Measurements from ENCODE around the gene TRIP6. TPM values are rescaled to one million over a fixed set of nuclear protein-coding genes. Genes with fewer than 3 reads are reported as not detected.
A peak's percentile ranks its signal among the peaks of the same experiment; 100 is the strongest.
"Not testable (repeated sequence)": the region's sequence is repeated elsewhere in the genome, so short reads cannot be mapped to it uniquely, and the experiment has no call there.

The TRIP6 gene
- total RNA-seq, 1 donor from 2014 or later = 109 TPM

DNA sequence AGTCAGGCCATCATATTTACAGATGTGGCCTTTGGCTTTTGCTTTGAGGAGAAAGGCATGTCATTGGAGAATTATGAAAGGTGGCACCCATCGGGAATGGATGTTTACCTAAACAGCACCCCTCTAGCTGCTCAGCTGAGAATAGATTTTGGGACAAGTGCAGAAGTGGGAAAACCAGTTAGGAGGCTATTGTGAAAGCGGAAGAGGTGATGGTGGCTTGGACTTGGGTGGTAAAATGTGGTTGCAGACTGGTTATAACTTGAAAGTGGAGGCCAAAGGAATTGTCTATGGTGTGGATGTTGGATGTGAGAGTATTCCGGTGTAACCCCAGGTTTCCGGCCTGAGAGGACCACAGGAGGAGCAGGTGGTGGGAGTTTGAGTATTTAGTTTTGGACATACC, 19.8 kb upstream of the TRIP6 start:
- H3K4me3 Mint-ChIP-seq = no peak overlapping the region
- no peak for DNase-seq (ENCODE audit: low spot score in 2 of 2, unreplicated experiment in 2 of 2)
- H3K27ac Mint-ChIP-seq = no peak overlapping the region
- peaks cover 5% of the 10 kb centered on the region for H3K4me1 Mint-ChIP-seq
- H3K36me3 Mint-ChIP-seq = no peaks in the 10 kb centered on the region
- TF ChIP-seq CTCF (IDR thresholded peaks at IDR 0.05; ENCODE audit: unreplicated experiment) = no peak
- no peaks in the 10 kb centered on the region for H3K9me3 Mint-ChIP-seq
- no peaks in the 10 kb centered on the region for H3K27me3 Mint-ChIP-seq (ENCODE audit: low read depth)

DNA sequence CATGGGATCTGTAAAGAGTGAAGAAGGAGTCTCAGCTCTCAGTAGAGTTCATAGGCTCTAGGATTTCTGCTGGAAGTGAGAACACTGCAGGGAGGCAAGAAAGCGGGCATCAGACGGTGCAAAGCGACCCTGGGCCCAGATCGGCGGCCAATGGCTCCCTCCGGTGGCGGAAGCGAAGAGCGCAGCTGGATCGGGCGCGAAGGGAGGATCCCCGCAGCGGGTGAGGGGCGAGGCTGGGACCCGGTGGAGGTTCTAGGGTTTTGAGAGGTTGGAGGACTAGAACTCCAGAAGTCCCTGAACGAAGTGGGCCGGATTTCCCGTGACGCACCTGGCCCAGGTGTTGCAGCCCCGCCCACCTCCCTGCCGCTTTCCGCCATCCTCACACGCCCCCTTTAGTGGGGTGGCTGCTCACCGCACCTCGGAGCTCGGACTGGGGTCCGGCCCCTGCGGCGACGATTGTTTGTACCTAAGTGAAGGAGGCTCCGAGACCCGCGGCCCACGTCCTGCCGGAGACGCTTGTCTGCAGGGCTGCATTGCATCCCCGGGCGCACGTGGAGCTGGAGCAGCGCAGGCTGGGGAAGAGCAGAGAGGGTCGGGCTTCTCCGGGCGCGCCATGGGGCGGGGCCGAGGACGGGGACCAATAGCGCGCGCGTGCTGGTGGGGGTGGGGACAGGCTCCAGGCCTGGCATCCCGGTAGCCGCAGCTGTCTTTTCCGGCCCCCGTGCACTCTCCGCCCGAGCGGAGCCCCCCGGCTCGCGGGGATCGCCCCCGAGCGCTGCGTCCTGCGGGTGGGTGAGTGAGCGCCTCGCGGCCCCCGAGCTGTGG, 14.9 kb upstream of the TRIP6 start, which contains the start of gene SLC12A9:
SLC12A9 (plus strand) TSS at position 666 of the 825 bp plus-strand sequence. CDS start 1,485 bp downstream, outside the sequence.
- peak within 1 kb of the TSS; percentile 80 for H3K4me3 Mint-ChIP-seq
- H3K9me3 Mint-ChIP-seq = no peaks in the 10 kb centered on the region
- peak; percentile 81 to 93 for DNase-seq (ENCODE audit: low spot score in 2 of 2, unreplicated experiment in 2 of 2)
- no peaks in the 10 kb centered on the region for H3K27me3 Mint-ChIP-seq (ENCODE audit: low read depth)
- peak; percentile 81 for TF ChIP-seq CTCF (IDR thresholded peaks at IDR 0.05; ENCODE audit: unreplicated experiment)
- H3K4me1 Mint-ChIP-seq = peaks cover 17% of the 10 kb centered on the region
- peaks cover under 1% of the 10 kb centered on the region for H3K36me3 Mint-ChIP-seq
- H3K27ac Mint-ChIP-seq = peak within 1 kb of the TSS; percentile 73

DNA sequence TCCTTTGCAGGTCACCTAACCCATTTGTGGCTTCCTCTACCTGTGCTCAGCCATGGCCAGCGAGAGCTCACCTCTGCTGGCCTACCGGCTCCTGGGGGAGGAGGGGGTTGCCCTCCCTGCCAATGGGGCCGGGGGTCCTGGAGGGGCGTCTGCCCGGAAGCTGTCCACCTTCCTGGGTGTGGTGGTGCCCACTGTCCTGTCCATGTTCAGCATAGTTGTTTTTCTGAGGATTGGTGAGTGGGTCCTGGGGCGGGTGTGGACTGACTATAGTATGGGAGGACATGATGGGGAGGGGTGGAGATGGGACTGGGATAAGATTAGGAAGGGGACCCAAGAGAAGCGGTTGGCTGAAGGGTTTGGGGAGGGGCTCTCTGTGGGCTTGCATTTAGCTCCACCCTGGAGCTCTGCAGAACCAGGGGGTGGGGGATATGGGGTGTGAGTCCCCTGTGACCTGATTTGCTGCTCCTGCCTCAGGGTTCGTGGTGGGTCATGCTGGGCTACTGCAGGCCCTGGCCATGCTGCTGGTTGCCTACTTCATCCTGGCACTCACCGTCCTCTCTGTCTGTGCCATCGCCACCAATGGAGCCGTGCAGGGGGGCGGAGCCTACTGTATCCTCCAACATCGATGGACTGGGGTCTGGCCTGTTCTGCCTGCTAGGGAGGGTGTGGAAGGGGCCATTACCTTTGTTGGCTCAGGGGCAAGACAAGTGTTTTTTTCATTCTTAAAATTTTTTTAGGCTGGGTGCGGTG, 12.9 kb upstream of the TRIP6 start:
- Mint-ChIP-seq H3K36me3 (peaks cover 2% of the 10 kb centered on the region), H3K9me3 (no peaks in the 10 kb centered on the region), H3K27me3 (ENCODE audit: low read depth) (no peaks in the 10 kb centered on the region), H3K4me1 (peaks cover 18% of the 10 kb centered on the region), H3K4me3 (no peak overlapping the region), H3K27ac (no peak overlapping the region)
- no peak for TF ChIP-seq CTCF (IDR thresholded peaks at IDR 0.05; ENCODE audit: unreplicated experiment)
- DNase-seq (ENCODE audit: low spot score in 2 of 2, unreplicated experiment in 2 of 2) = no peak

- not testable (repeated sequence) for H3K4me3 Mint-ChIP-seq
Measured at GRCh38 chr7:100854899-100855298, 12.3 kb upstream of the TRIP6 start.

GRCh38 chr7:100855515-100855914, 11.7 kb upstream of the TRIP6 start:
- TF ChIP-seq CTCF (IDR thresholded peaks at IDR 0.05; ENCODE audit: unreplicated experiment) = no peak
- Mint-ChIP-seq H3K27ac (no peak overlapping the region), H3K4me1 (peaks cover 18% of the 10 kb centered on the region), H3K4me3 (no peak overlapping the region), H3K27me3 (ENCODE audit: low read depth) (no peaks in the 10 kb centered on the region), H3K36me3 (peaks cover 9% of the 10 kb centered on the region), H3K9me3 (no peaks in the 10 kb centered on the region)
- DNase-seq (ENCODE audit: low spot score in 2 of 2, unreplicated experiment in 2 of 2) = no peak

More at GRCh38 chr7:100854899-100855298, 12.3 kb upstream of the TRIP6 start:
- H3K4me1 Mint-ChIP-seq = peaks cover 18% of the 10 kb centered on the region
- not testable (repeated sequence) for H3K27me3 Mint-ChIP-seq (ENCODE audit: low read depth); H3K9me3 Mint-ChIP-seq; H3K27ac Mint-ChIP-seq; DNase-seq (ENCODE audit: low spot score in 2 of 2, unreplicated experiment in 2 of 2); H3K36me3 Mint-ChIP-seq

DNA sequence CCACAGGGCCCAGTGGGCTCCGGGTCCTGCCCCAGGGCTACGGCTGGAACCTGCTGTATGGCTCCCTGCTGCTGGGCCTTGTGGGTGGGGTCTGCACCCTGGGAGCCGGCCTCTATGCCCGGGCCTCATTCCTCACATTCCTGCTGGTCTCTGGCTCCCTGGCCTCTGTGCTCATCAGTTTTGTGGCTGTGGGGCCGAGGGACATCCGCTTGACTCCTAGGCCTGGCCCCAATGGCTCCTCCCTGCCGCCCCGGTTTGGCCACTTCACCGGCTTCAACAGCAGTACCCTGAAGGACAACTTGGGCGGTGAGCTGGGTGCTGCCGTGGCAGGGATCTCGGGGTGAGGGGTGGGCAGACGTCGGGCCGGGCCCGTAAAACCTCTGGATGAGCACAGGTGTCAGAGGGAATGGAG, 10.3 kb upstream of the TRIP6 start:
- H3K27ac Mint-ChIP-seq = peak overlapping the region; percentile 53
- peaks cover 15% of the 10 kb centered on the region for H3K4me1 Mint-ChIP-seq
- no peak overlapping the region for H3K4me3 Mint-ChIP-seq
- no peaks in the 10 kb centered on the region for H3K9me3 Mint-ChIP-seq
- no peak for DNase-seq (ENCODE audit: low spot score in 2 of 2, unreplicated experiment in 2 of 2)
- H3K36me3 Mint-ChIP-seq = peaks cover 15% of the 10 kb centered on the region
- no peaks in the 10 kb centered on the region for H3K27me3 Mint-ChIP-seq (ENCODE audit: low read depth)
- no peak for TF ChIP-seq CTCF (IDR thresholded peaks at IDR 0.05; ENCODE audit: unreplicated experiment)
